Breast epithelium (tissue), 4 donors: ENCODE measurements around the gene TMSB4X. TPM values are rescaled to one million over a fixed set of nuclear protein-coding genes. Genes with fewer than 3 reads are reported as not detected.
A peak's percentile ranks its signal among the peaks of the same experiment; 100 is the strongest.

ENCODE experiments used
- DNase-seq, 2 donors: peaks; one replicate each; pipeline ENCODE4 v3.0.0-alpha.2; 2019; ENCODE audit warnings: low spot score in 2 of 2
- H3K27ac ChIP-seq, 2 donors: fragments of 200-600 bp; sonication (generic) in 1 of 2; one replicate each; pipeline ENCODE4 v1.5.1; 2016 to 2019; ENCODE audit warnings: mild to moderate bottlenecking in 1 of 2
- H3K27me3 ChIP-seq, 2 donors: fragments of 200-600 bp; sonication (generic) in 1 of 2; one replicate each; pipeline versions ENCODE4 v1.5.1 to v1.6.0; 2017 to 2019; ENCODE audit warnings: control low read depth in 1 of 2, mild to moderate bottlenecking in 1 of 2
- H3K36me3 ChIP-seq: fragments of 200-600 bp; one replicate; pipeline ENCODE4 v1.5.1; 2019
- H3K4me1 ChIP-seq, 2 donors: fragments of 200-600 bp; sonication (generic); one replicate each; pipeline ENCODE4 v1.5.1; 2016 to 2019; ENCODE audit warnings: control low read depth in 1 of 2
- H3K4me3 ChIP-seq, 3 donors: fragments of 200-600 bp; sonication (generic); 1 replicate in 2 of 3; 2 replicates in 1 of 3; pipeline ENCODE4 v1.5.1; 2016 to 2019; ENCODE audit warnings: mild to moderate bottlenecking in 3 of 3, moderate library complexity in 2 of 3
- H3K9me3 ChIP-seq, 2 donors: fragments of 200-600 bp; sonication (generic) in 1 of 2; one replicate each; pipeline ENCODE4 v1.5.1; 2016 to 2019; ENCODE audit warnings: control low read depth in 1 of 2
- CTCF ChIP-seq, 3 donors: fragments of 450-650 bp; IDR thresholded peaks; one replicate each; pipeline ENCODE4 v1.5.1; 2016 to 2017; ENCODE audit warnings: antibody characterized with exemption in 3 of 3, mild to moderate bottlenecking in 3 of 3, moderate library complexity in 3 of 3
- POLR2A ChIP-seq: fragments of 450-650 bp; IDR thresholded peaks from one replicate; pipeline ENCODE4 v1.6.1; 2016; ENCODE audit warnings: antibody characterized with exemption, mild to moderate bottlenecking, moderate library complexity
- POLR2AphosphoS5 ChIP-seq, 3 donors: sonication (generic); formaldehyde crosslinking; IDR thresholded peaks; one replicate each; pipeline ENCODE4 v1.6.1; 2017; ENCODE audit warnings: antibody characterized with exemption in 3 of 3
- intact Hi-C: fragments of 100-400 bp; cut with DNase I; formaldehyde crosslinking; loops from one replicate; pipeline ENCODE4 v1.15.1; 2023; ENCODE audit warnings: low total_unique reads
- total RNA-seq, 3 donors: library from RNA; depleted of rRNA; stranded (reverse); fragments of >200 nt; gene quantifications; one replicate each; pipeline ENCODE4 v1.1.0, GENCODE V29; 2016

Gene TMSB4X
- total RNA-seq, 3 donors from 2014 or later, result 1,496 to 5,389 (median 3,453) TPM

GRCh38 chrX:13008189-13008533 is 33.3 kb downstream of the TMSB4X start:
- H3K27me3 ChIP-seq, result peaks cover 0 to 47% of the 10 kb centered on the region in 2 donors
- TF ChIP-seq POLR2A (no peak), POLR2AphosphoS5 (IDR thresholded peaks at IDR 0.05) (no peak), CTCF (IDR thresholded peaks at IDR 0.05) (no peak)
- H3K9me3 ChIP-seq, result no peaks in the 10 kb centered on the region
- H3K4me1 ChIP-seq, result peaks cover 0 to 4% of the 10 kb centered on the region in 2 donors
- H3K36me3 ChIP-seq, result no peaks in the 10 kb centered on the region
- no peak for DNase-seq
- intact Hi-C loops, result no loop called here
- H3K4me3 ChIP-seq, result no peak overlapping the region
- H3K27ac ChIP-seq, result no peak overlapping the region

GRCh38 chrX:13008851-13009250 is 33.9 kb downstream of the TMSB4X start:
- H3K4me1 ChIP-seq, result peaks cover 0 to 4% of the 10 kb centered on the region in 2 donors
- H3K9me3 ChIP-seq, result no peaks in the 10 kb centered on the region
- no peak overlapping the region for H3K4me3 ChIP-seq
- H3K27ac ChIP-seq, result peak overlapping the region; percentile 3 to 18
- peaks cover 0 to 53% of the 10 kb centered on the region in 2 donors for H3K27me3 ChIP-seq
- DNase-seq, result no peak
- TF ChIP-seq POLR2AphosphoS5 (IDR thresholded peaks at IDR 0.05), result no peak
- no peak for TF ChIP-seq POLR2A
- no peak for TF ChIP-seq CTCF (IDR thresholded peaks at IDR 0.05)
- H3K36me3 ChIP-seq, result no peaks in the 10 kb centered on the region
- intact Hi-C loops, result no loop called here

- Histone ChIP-seq H3K27me3 (peaks cover 0 to 53% of the 10 kb centered on the region in 2 donors), H3K36me3 (no peaks in the 10 kb centered on the region), H3K27ac (peak overlapping the region; percentile 3 to 18), H3K4me3 (no peak overlapping the region), H3K4me1 (peaks cover 0 to 4% of the 10 kb centered on the region in 2 donors), H3K9me3 (no peaks in the 10 kb centered on the region)
- peak; percentile 53 to 55 for DNase-seq
- TF ChIP-seq POLR2AphosphoS5 (IDR thresholded peaks at IDR 0.05) (no peak), CTCF (IDR thresholded peaks at IDR 0.05) (no peak), POLR2A (no peak)
- intact Hi-C loops, result no loop called here
Observed at GRCh38 chrX:13009273-13009672, 34.4 kb downstream of the TMSB4X start.

GRCh38 chrX:13009844-13010243 is 34.9 kb downstream of the TMSB4X start:
- TF ChIP-seq POLR2AphosphoS5 (IDR thresholded peaks at IDR 0.05) (no peak), CTCF (IDR thresholded peaks at IDR 0.05) (no peak), POLR2A (no peak)
- DNase-seq, result no peak
- no peaks in the 10 kb centered on the region for H3K36me3 ChIP-seq
- intact Hi-C loops, result no loop called here
- H3K4me3 ChIP-seq, result no peak overlapping the region
- no peaks in the 10 kb centered on the region for H3K9me3 ChIP-seq
- H3K27me3 ChIP-seq, result peaks cover 0 to 50% of the 10 kb centered on the region in 2 donors
- peaks cover 0 to 4% of the 10 kb centered on the region in 2 donors for H3K4me1 ChIP-seq
- peak overlapping the region in 1 of 2 donors; percentile 13 for H3K27ac ChIP-seq

GRCh38 chrX:13010546-13010945 is 35.6 kb downstream of the TMSB4X start:
- TF ChIP-seq POLR2A (no peak), POLR2AphosphoS5 (IDR thresholded peaks at IDR 0.05) (no peak), CTCF (IDR thresholded peaks at IDR 0.05) (no peak)
- intact Hi-C loops, result no loop called here
- H3K27ac ChIP-seq, result no peak overlapping the region
- H3K27me3 ChIP-seq, result peaks cover 0 to 44% of the 10 kb centered on the region in 2 donors
- H3K9me3 ChIP-seq, result no peaks in the 10 kb centered on the region
- H3K4me3 ChIP-seq, result no peak overlapping the region
- no peaks in the 10 kb centered on the region for H3K36me3 ChIP-seq
- H3K4me1 ChIP-seq, result peaks cover 0 to 4% of the 10 kb centered on the region in 2 donors
- DNase-seq, result no peak
